ENCODE results near the gene PLEK.
"Not testable (repeated sequence)": the region's sequence is repeated elsewhere in the genome, so short reads cannot be mapped to it uniquely, and the experiment has no call there.

The PLEK gene

GRCh38 chr2:68386365-68386764 is 21.3 kb downstream of the PLEK start:
- DNase-seq, result no peak

- no peak for DNase-seq
Observed at GRCh38 chr2:68387408-68388350, 22.6 kb downstream of the PLEK start.

GRCh38 chr2:68388358-68388757 is 23.3 kb downstream of the PLEK start:
- DNase-seq, result no peak

GRCh38 chr2:68388772-68389171 is 23.7 kb downstream of the PLEK start:
- no peak for DNase-seq

GRCh38 chr2:68390114-68390513 is 25.0 kb downstream of the PLEK start:
- DNase-seq, result no peak

GRCh38 chr2:68390586-68390985 is 25.5 kb downstream of the PLEK start:
- no peak for DNase-seq

GRCh38 chr2:68391099-68391498 is 26.0 kb downstream of the PLEK start:
- no peak for DNase-seq

- DNase-seq, result no peak
Observed at GRCh38 chr2:68391869-68392268, 26.8 kb downstream of the PLEK start.

GRCh38 chr2:68396093-68396492 is 31.0 kb downstream of the PLEK start:
- DNase-seq, result no peak

GRCh38 chr2:68397704-68398263 is 32.7 kb downstream of the PLEK start:
- not testable (repeated sequence) for DNase-seq

GRCh38 chr2:68403199-68403644 is 38.1 kb downstream of the PLEK start:
- DNase-seq, result no peak

- no peak for DNase-seq
Observed at GRCh38 chr2:68404164-68404563, 39.1 kb downstream of the PLEK start.

- no peak for DNase-seq
Observed at GRCh38 chr2:68404893-68405799, 40.1 kb downstream of the PLEK start.

- DNase-seq, result no peak
Observed at GRCh38 chr2:68411397-68412126, 46.5 kb downstream of the PLEK start.

GRCh38 chr2:68412127-68412819 is 47.2 kb downstream of the PLEK start:
- no peak for DNase-seq

GRCh38 chr2:68413466-68413865 is 48.4 kb downstream of the PLEK start:
- DNase-seq, result no peak

- DNase-seq, result no peak
Observed at GRCh38 chr2:68414452-68414851, 49.4 kb downstream of the PLEK start.

- DNase-seq, result no peak
Observed at GRCh38 chr2:68414876-68415275, 49.8 kb downstream of the PLEK start.

- DNase-seq, result no peak
Observed at GRCh38 chr2:68415521-68415920, 50.4 kb downstream of the PLEK start.

- no peak for DNase-seq
Observed at GRCh38 chr2:68416081-68416675, 51.1 kb downstream of the PLEK start.

- no peak for DNase-seq
Observed at GRCh38 chr2:68417926-68418325, 52.8 kb downstream of the PLEK start.

- DNase-seq, result no peak
Observed at GRCh38 chr2:68418419-68418818, 53.3 kb downstream of the PLEK start.

Data from NCI-H510A (cell line).